Progenitor cell of endocrine pancreas (in vitro differentiated cells): ENCODE results near the gene LRP3. TPM values are rescaled to one million over a fixed set of nuclear protein-coding genes. Genes with fewer than 3 reads are reported as not detected.

ENCODE experiments used
- DNase-seq: peaks from one replicate; pipeline ENCODE4 v3.0.0; 2021; ENCODE audit warnings: low spot score; ENCODE audit not compliant: unreplicated experiment
- H3K27ac Mint-ChIP-seq: 2 replicates; pipeline ENCODE4 v1.8.0; 2021; ENCODE audit warnings: mild to moderate bottlenecking, moderate library complexity, mixed read lengths
- H3K27me3 Mint-ChIP-seq: 2 replicates; pipeline ENCODE4 v1.8.0; 2021; ENCODE audit warnings: mixed read lengths
- H3K36me3 Mint-ChIP-seq: 2 replicates; pipeline ENCODE4 v1.8.0; 2022; ENCODE audit warnings: mixed read lengths; ENCODE audit not compliant: insufficient read depth
- H3K4me1 Mint-ChIP-seq: 2 replicates; pipeline ENCODE4 v1.8.0; 2021; ENCODE audit warnings: low read depth, mixed read lengths
- H3K4me3 Mint-ChIP-seq: 2 replicates; pipeline ENCODE4 v1.8.0; 2021; ENCODE audit warnings: low read depth, mild to moderate bottlenecking, moderate library complexity, mixed read lengths
- H3K9me3 Mint-ChIP-seq: 2 replicates; pipeline ENCODE4 v1.8.0; 2021; ENCODE audit warnings: low read depth, mixed read lengths
- CTCF ChIP-seq: fragments of 200-600 bp; sonication (generic); IDR thresholded peaks from one replicate; pipeline ENCODE4 v1.5.0; 2021; ENCODE audit warnings: antibody characterized with exemption, mild to moderate bottlenecking; ENCODE audit not compliant: unreplicated experiment
- total RNA-seq: library from RNA; stranded (reverse); gene quantifications from 2 replicates; pipeline ENCODE4 v1.2.1, GENCODE V29; 2021

LRP3 gene
- total RNA-seq, 1 donor from 2014 or later: 51.2 TPM

DNA sequence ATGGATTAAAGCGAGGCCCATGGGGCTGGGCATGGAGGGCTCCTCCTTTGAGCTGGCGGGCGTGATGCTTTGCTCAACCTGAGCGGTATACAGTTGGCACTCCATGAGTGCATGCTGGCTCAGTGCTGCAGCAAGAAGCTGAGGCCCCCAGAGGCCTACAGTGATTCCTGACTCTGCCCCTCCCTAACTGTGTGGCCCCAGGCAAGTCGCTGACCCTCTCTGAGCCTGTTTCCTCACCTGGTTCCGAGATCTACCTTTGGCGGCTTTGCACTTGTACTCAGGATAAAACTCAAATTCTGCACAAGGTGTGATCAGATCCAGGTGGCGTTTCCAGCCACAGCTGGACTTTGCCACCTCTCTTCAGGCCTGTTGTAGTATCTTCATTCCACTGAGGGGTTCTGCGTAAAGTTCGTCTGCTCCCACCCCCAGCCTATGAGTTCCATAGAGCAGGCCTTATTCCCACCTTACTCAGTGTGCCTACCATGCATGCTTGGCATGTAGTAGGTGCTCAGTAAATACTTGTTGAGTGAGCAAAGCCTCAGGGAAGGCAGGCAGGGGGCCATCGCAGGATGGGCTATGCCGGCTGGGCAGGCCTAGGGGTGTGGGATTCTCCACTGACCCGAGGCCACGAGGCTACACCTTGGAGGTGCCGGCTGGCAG lies 7.9 kb downstream of the LRP3 start:
- no peak overlapping the region for H3K27ac Mint-ChIP-seq
- TF ChIP-seq CTCF: no peak
- no peak for DNase-seq
- H3K4me3 Mint-ChIP-seq: no peak overlapping the region
- no peaks in the 10 kb centered on the region for H3K9me3 Mint-ChIP-seq
- no peaks in the 10 kb centered on the region for H3K4me1 Mint-ChIP-seq
- no peaks in the 10 kb centered on the region for H3K27me3 Mint-ChIP-seq
- peaks cover 7% of the 10 kb centered on the region for H3K36me3 Mint-ChIP-seq

DNA sequence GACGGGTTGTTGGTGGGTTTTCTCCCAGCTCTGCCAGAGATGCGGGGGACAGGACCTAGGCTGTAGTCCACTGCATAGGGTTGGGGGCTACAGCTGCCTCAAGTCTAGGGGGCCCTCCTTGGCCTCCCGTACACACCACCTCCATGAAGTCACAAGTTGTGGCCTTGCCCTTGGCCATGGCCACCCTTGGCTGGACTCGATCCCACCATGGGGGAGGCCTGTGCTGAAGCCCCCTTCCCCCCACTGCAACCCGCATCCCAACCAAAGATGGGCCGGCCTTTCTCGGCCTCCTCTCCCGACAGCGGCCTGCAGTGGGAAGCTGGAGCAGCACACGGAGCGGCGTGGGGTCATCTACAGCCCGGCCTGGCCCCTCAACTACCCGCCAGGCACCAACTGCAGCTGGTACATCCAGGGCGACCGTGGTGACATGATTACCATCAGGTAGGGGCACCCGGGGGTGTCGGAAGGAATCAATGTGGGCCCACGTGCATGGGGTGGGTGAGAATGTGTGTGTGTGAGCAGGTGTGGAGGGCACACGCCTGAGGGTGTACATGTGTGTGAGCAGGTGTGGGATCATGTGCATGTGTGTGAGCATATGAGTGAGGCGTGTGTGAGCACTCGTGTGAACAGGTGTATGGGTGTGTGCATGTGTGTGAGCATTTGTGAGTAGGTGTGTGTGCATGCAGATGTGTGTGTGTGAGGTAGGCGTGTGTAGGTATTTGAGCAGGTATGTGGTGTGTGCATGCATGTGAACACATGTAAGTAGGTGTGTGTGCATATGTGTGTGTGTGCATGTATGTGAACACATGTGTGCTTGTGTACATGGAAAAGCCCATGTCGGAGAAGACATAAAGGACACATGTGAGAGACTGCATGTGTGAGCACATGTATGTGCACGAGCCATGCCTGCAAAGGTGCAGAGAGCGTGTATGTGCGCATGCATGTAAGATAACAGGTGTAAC lies 8.7 kb downstream of the LRP3 start:
- Mint-ChIP-seq H3K4me3 (no peak overlapping the region), H3K36me3 (peaks cover 4% of the 10 kb centered on the region), H3K27me3 (no peaks in the 10 kb centered on the region), H3K4me1 (no peaks in the 10 kb centered on the region), H3K27ac (peak overlapping the region; percentile 1), H3K9me3 (no peaks in the 10 kb centered on the region)
- no peak for DNase-seq
- TF ChIP-seq CTCF: no peak

GRCh38 chr19:33203529-33203928 lies 9.4 kb downstream of the LRP3 start:
- Mint-ChIP-seq H3K27ac (no peak overlapping the region), H3K4me1 (no peaks in the 10 kb centered on the region), H3K4me3 (no peak overlapping the region), H3K36me3 (peaks cover 4% of the 10 kb centered on the region), H3K27me3 (no peaks in the 10 kb centered on the region), H3K9me3 (no peaks in the 10 kb centered on the region)
- TF ChIP-seq CTCF: no peak
- no peak for DNase-seq

GRCh38 chr19:33204136-33204973 lies 10.2 kb downstream of the LRP3 start:
- TF ChIP-seq CTCF: no peak
- Mint-ChIP-seq H3K9me3 (no peaks in the 10 kb centered on the region), H3K4me3 (no peak overlapping the region), H3K4me1 (no peaks in the 10 kb centered on the region), H3K27me3 (no peaks in the 10 kb centered on the region), H3K27ac (no peak overlapping the region), H3K36me3 (peaks cover 2% of the 10 kb centered on the region)
- no peak for DNase-seq

DNA sequence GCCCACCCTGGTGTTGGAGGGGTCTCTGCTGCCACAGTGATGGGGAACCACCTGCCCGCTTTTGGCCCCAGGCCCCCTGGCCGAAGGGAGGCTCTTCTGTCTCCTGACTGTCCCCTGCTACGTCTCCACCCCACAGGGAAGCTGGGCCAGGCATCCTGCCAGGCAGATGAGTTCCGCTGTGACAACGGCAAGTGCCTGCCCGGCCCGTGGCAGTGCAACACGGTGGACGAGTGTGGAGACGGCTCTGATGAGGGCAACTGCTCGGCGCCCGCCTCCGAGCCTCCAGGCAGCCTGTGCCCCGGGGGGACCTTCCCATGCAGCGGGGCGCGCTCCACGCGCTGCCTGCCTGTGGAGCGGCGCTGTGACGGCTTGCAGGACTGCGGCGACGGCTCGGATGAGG lies 11.0 kb downstream of the LRP3 start:
- no peak for TF ChIP-seq CTCF

More for the DNA sequence above, 11.0 kb downstream of the LRP3 start:
- Mint-ChIP-seq H3K4me1 (no peaks in the 10 kb centered on the region), H3K36me3 (peaks cover 2% of the 10 kb centered on the region), H3K27ac (no peak overlapping the region), H3K4me3 (no peak overlapping the region), H3K9me3 (no peaks in the 10 kb centered on the region), H3K27me3 (no peaks in the 10 kb centered on the region)
- DNase-seq: no peak
